Measurements from ENCODE around the gene KRT40.

Gene KRT40

DNA sequence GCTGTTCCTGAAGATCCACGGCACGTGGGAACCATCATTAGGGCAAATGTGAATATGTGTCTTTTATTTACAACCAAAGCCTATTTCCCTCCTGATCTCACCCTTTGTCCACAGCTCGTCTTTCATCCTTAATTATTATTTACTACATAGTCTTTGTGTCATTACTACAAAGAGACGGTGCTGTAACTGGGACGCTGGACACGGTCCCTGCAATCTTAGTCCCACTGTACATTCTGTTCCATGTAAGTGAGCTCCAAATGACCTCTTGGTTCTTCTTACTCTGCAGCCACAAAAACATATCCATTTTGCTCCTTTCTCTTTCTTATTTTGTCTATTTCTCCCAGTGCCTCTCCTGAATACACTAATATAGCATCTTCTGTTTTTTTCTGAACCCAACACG, 34.0 kb downstream of the KRT40 start:
- FAIRE-seq: no peak

GRCh38 chr17:40949418-40949817, 34.7 kb downstream of the KRT40 start:
- FAIRE-seq: no peak

- no peak for FAIRE-seq
Observed at GRCh38 chr17:40947929-40948328, 36.2 kb downstream of the KRT40 start.

GRCh38 chr17:40945414-40945813, 38.7 kb downstream of the KRT40 start:
- FAIRE-seq: no peak

- FAIRE-seq: no peak
Observed at GRCh38 chr17:40944531-40944930, 39.6 kb downstream of the KRT40 start.

GRCh38 chr17:40942553-40942952, 41.6 kb downstream of the KRT40 start:
- FAIRE-seq: no peak

GRCh38 chr17:40940266-40940665, 43.9 kb downstream of the KRT40 start:
- FAIRE-seq: no peak

GRCh38 chr17:40938981-40939380, 45.1 kb downstream of the KRT40 start:
- FAIRE-seq: no peak

- no peak for FAIRE-seq
Observed at GRCh38 chr17:40937384-40937819, 46.7 kb downstream of the KRT40 start, which contains the start of gene KRT23. TSS of gene KRT23 (minus strand) at chr17:40937646. CDS start at chr17:40936603, 1,043 bp downstream.

GRCh38 chr17:40936976-40937375, 47.1 kb downstream of the KRT40 start:
- FAIRE-seq: no peak

DNA sequence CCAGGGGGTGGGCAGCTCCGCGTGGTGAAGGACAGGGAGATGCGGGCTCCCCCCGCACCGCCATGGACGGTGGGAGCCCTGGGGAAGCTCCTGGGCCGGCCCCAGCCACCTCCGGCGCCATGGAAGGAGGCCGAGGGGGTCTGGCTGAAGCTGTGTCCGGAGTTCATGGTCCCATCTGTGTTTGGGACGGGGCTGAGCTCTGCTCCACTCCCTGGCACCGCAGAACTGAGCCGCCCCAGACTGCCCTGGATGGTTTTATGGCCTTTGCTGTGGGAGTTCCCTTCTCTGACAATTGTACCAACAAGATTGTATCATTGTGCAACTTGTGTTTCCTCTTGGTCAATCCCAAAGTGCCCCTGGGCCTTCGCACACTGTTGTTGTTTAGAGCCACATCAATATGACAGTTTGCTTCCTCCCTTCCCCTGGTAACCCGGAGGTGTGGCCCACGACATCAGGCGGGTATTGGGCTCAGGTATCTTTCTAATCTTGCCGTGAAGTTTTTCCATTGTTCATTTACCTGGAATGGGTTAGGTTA, 47.6 kb downstream of the KRT40 start:
- no peak for FAIRE-seq

- no peak for FAIRE-seq
Observed at GRCh38 chr17:40935624-40936023, 48.5 kb downstream of the KRT40 start.

GRCh38 chr17:40932608-40933007, 51.5 kb downstream of the KRT40 start:
- FAIRE-seq: no peak

GRCh38 chr17:40931311-40931710, 52.8 kb downstream of the KRT40 start:
- no peak for FAIRE-seq

All from islet of Langerhans (tissue), 1 donor.